HEK293T (cell line): ENCODE measurements around the gene FRMPD2.
"Not testable (repeated sequence)": the region's sequence is repeated elsewhere in the genome, so short reads cannot be mapped to it uniquely, and the experiment has no call there.

Source experiments
- CTCF ChIA-PET: fragments of 350-600 bp; formaldehyde crosslinking; extraction: SDS; loops from one replicate; lab custom pipeline; 2021; ENCODE audit warnings: antibody characterized with exemption, inconsistent platforms; lab: Yijun Ruan, JAX
- POLR2A ChIA-PET: fragments of 350-600 bp; formaldehyde crosslinking; extraction: SDS; loops from one replicate; lab custom pipeline; 2020; ENCODE audit warnings: antibody characterized with exemption, inconsistent platforms; lab: Yijun Ruan, JAX
- DNase-seq: peaks from one replicate; pipeline ENCODE4 v3.0.0; 2012; ENCODE audit warnings: mixed read lengths; ENCODE audit errors: extremely low spot score
- BHLHE40 ChIP-seq: fragments of 450-650 bp; IDR thresholded peaks from 2 replicates; pipeline ENCODE4 v1.6.1; 2016; ENCODE audit warnings: mild to moderate bottlenecking, moderate library complexity, borderline replicate concordance
- CTBP1 ChIP-seq: fragments of 450-650 bp; IDR thresholded peaks from 2 replicates; pipeline ENCODE4 v1.6.1; 2016; ENCODE audit warnings: borderline replicate concordance
- FOXA1 ChIP-seq: fragments of 450-650 bp; IDR thresholded peaks from 2 replicates; pipeline ENCODE4 v1.6.1; 2016; ENCODE audit warnings: mild to moderate bottlenecking
- FOXK2 ChIP-seq: fragments of 450-650 bp; IDR thresholded peaks from 2 replicates; pipeline ENCODE4 v1.6.1; 2016; ENCODE audit warnings: mild to moderate bottlenecking
- FOXM1 ChIP-seq: fragments of 450-650 bp; IDR thresholded peaks from 2 replicates; pipeline ENCODE4 v1.6.1; 2017; ENCODE audit warnings: mild to moderate bottlenecking, borderline replicate concordance
- HDGF ChIP-seq: fragments of 450-650 bp; IDR thresholded peaks from 2 replicates; pipeline ENCODE4 v1.6.1; 2017; ENCODE audit warnings: antibody characterized with exemption, borderline replicate concordance
- LEF1 ChIP-seq: fragments of 450-650 bp; IDR thresholded peaks from 2 replicates; pipeline ENCODE4 v1.6.1; 2017; ENCODE audit warnings: mild to moderate bottlenecking, borderline replicate concordance
- NFRKB ChIP-seq: fragments of 450-650 bp; IDR thresholded peaks from 2 replicates; pipeline ENCODE4 v1.6.1; 2016; ENCODE audit warnings: mild to moderate bottlenecking, moderate library complexity
- PKNOX1 ChIP-seq: fragments of 450-650 bp; IDR thresholded peaks from 2 replicates; pipeline ENCODE4 v1.6.1; 2016
- SP1 ChIP-seq: fragments of 450-650 bp; IDR thresholded peaks from 2 replicates; pipeline ENCODE4 v1.6.1; 2017
- TARDBP ChIP-seq: fragments of 450-650 bp; IDR thresholded peaks from 2 replicates; pipeline ENCODE4 v1.6.1; 2016
- ZNF384 ChIP-seq: fragments of 450-650 bp; IDR thresholded peaks from 2 replicates; pipeline ENCODE4 v1.6.1; 2016

The FRMPD2 gene

GRCh38 chr10:48184224-48184623, 90.3 kb downstream of the FRMPD2 start:
- DNase-seq = no peak
- ChIA-PET POLR2A (no interaction called here), CTCF (no interaction called here)
- TF ChIP-seq TARDBP = no peak
- no peak for TF ChIP-seq BHLHE40
- no peak for TF ChIP-seq LEF1
- TF ChIP-seq HDGF = no peak
- no peak for TF ChIP-seq ZNF384
- TF ChIP-seq FOXM1 = no peak
- TF ChIP-seq PKNOX1 = no peak
- no peak for TF ChIP-seq CTBP1
- no peak for TF ChIP-seq NFRKB
- no peak for TF ChIP-seq SP1
- no peak for TF ChIP-seq FOXK2
- TF ChIP-seq FOXA1 = no peak

GRCh38 chr10:48172715-48173114, 101.8 kb downstream of the FRMPD2 start:
- CTCF ChIA-PET, POLR2A ChIA-PET, DNase-seq: not testable (repeated sequence)

- POLR2A ChIA-PET, CTCF ChIA-PET, DNase-seq: not testable (repeated sequence)
Observed at GRCh38 chr10:48160670-48161069, 113.8 kb downstream of the FRMPD2 start.

DNA sequence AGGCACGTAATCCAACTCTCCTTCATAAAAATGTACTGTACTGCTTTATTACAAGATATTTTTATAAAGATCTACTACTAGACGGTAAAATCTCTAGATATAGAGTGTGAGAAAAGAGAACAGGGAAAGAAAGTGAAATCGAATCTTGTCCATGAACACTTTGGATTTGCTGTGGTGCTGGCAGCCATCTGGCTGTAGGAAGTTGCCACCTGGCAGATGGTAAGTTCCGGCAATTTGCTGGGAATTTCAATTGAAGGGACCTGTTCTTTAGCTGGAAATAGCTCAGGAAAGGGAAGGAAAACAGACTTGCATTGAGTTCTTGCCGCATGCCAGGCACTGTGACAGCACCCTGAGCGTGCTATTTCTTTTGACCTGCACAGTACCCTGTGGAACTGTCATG, 114.3 kb downstream of the FRMPD2 start:
- DNase-seq, CTCF ChIA-PET, POLR2A ChIA-PET: not testable (repeated sequence)

DNA sequence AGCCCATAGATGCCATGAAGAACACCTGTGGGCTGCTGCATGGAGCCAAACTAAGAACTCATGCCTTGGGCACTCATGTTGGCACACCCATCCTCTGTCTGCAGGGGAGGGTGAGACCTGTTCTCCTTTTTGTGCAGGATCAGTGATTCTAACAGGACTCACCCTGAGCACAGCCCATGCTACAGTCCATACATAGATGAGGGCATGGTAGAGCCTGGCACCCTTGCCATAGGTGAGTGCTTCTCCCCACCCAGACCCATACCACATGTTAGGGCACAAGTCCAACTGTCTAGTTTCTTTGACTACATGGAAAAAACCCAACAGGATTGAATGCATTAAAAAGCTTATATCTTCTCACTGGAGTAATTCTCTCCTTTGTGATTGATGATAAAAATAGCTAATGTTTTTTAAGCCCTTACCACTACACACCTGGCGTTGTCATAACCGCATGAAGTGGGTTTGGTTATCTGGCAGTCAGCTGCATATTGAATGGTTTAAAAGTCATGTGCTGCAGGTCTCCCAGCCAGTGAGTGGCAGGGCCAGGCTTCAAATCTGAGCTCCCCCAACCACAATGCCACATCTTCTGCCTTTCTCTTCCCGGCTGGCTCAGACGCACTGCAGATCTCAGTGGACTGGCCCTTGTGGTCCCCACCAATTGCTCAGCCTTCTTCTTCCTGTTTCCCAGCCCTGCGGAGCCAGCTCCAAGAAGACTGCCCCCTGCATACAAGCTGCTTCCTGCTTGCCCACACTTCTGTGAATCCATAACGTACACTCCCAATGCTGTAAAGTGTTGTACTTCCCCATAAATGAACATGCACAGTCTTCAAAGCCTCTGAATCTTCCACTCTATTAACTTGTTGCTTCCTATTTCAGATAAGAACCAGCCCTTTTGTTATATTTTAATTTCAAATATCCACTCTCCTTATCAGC, 120.0 kb downstream of the FRMPD2 start:
- CTCF ChIA-PET, POLR2A ChIA-PET, DNase-seq: not testable (repeated sequence)

DNA sequence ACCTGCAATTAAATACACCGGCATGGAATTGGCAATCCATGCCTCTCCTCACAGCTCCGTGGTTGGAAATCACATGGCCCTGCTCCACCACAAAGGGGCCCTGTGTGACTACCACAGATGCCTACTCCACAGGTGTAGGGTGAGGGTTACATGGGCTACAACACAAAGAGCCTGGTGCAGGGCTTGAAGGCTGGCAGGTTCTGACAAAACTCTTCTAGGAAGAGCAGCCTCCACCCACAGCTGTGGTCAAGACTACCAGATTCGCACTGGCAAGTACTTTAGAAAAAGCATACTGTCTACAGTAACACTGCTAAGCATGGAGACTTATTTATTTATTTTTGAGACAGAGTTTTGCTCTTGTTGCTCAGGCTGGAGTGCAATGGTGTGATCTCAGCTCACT, 126.9 kb downstream of the FRMPD2 start:
- POLR2A ChIA-PET, DNase-seq, CTCF ChIA-PET: not testable (repeated sequence)

GRCh38 chr10:48143721-48144642, 130.5 kb downstream of the FRMPD2 start:
- DNase-seq, POLR2A ChIA-PET, CTCF ChIA-PET: not testable (repeated sequence)

GRCh38 chr10:48140949-48141348, 133.5 kb downstream of the FRMPD2 start:
- POLR2A ChIA-PET, CTCF ChIA-PET, DNase-seq: not testable (repeated sequence)

GRCh38 chr10:48139953-48140850, 134.3 kb downstream of the FRMPD2 start:
- POLR2A ChIA-PET, DNase-seq, CTCF ChIA-PET: not testable (repeated sequence)

- DNase-seq, CTCF ChIA-PET, POLR2A ChIA-PET: not testable (repeated sequence)
Observed at GRCh38 chr10:48128954-48129353, 145.5 kb downstream of the FRMPD2 start.

- POLR2A ChIA-PET, CTCF ChIA-PET, DNase-seq: not testable (repeated sequence)
Observed at GRCh38 chr10:48126251-48126650, 148.2 kb downstream of the FRMPD2 start.

GRCh38 chr10:48125631-48126030, 148.9 kb downstream of the FRMPD2 start:
- DNase-seq, CTCF ChIA-PET, POLR2A ChIA-PET: not testable (repeated sequence)

GRCh38 chr10:48122618-48123017, 151.9 kb downstream of the FRMPD2 start:
- CTCF ChIA-PET, POLR2A ChIA-PET, DNase-seq: not testable (repeated sequence)

DNA sequence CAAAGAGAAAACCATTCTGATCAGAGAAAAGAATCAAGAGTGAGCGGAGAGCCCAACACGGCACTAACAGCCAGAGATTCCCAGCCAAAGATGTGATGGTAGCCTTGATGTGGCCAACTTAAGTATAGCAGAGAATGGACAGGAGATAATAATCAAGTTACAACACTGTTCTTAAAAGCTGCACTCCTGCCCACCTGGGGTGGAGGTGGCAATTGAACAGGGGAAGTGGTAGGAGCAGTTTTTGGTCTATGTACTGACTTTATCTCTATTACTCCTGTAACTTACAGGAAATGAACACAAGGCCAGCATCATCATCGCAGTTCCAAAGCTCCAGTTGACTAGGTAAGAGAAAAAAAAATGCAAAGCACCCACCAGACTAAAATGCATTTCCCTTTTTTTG, 164.2 kb downstream of the FRMPD2 start:
- DNase-seq, POLR2A ChIA-PET, CTCF ChIA-PET: not testable (repeated sequence)
